GM18858 (cell line): ENCODE results near the gene MNAT1.
"Not testable (repeated sequence)": the region's sequence is repeated elsewhere in the genome, so short reads cannot be mapped to it uniquely, and the experiment has no call there.

ENCODE experiments used
- ATAC-seq: cut with Tn5 transposase; IDR thresholded peaks from one replicate; pipeline ENCODE4 v1.9.1; 2021; ENCODE audit not compliant: unreplicated experiment

MNAT1 gene

GRCh38 chr14:60736494-60736893, 1.9 kb downstream of the MNAT1 start:
- no peak for ATAC-seq

- ATAC-seq: no peak
Observed at GRCh38 chr14:60738843-60739508, 4.4 kb downstream of the MNAT1 start.

GRCh38 chr14:60744566-60744965, 10.0 kb downstream of the MNAT1 start:
- no peak for ATAC-seq

GRCh38 chr14:60753264-60754119, 18.9 kb downstream of the MNAT1 start:
- peak; percentile 97 for ATAC-seq

- no peak for ATAC-seq
Observed at GRCh38 chr14:60756847-60757246, 22.3 kb downstream of the MNAT1 start.

- ATAC-seq: no peak
Observed at GRCh38 chr14:60757567-60758002, 23.0 kb downstream of the MNAT1 start.

GRCh38 chr14:60758885-60759284, 24.3 kb downstream of the MNAT1 start:
- no peak for ATAC-seq

- no peak for ATAC-seq
Observed at GRCh38 chr14:60760209-60760608, 25.6 kb downstream of the MNAT1 start.

GRCh38 chr14:60760644-60761364, 26.2 kb downstream of the MNAT1 start:
- ATAC-seq: no peak

- ATAC-seq: no peak
Observed at GRCh38 chr14:60768602-60769001, 34.0 kb downstream of the MNAT1 start.

- no peak for ATAC-seq
Observed at GRCh38 chr14:60771117-60771516, 36.6 kb downstream of the MNAT1 start.

GRCh38 chr14:60773558-60773957, 39.0 kb downstream of the MNAT1 start:
- peak; percentile 65 for ATAC-seq

GRCh38 chr14:60775296-60775695, 40.7 kb downstream of the MNAT1 start:
- no peak for ATAC-seq

- no peak for ATAC-seq
Observed at GRCh38 chr14:60777856-60778578, 43.5 kb downstream of the MNAT1 start.

- not testable (repeated sequence) for ATAC-seq
Observed at GRCh38 chr14:60779745-60780514, 45.4 kb downstream of the MNAT1 start.

GRCh38 chr14:60780558-60780957, 46.0 kb downstream of the MNAT1 start:
- not testable (repeated sequence) for ATAC-seq

- ATAC-seq: no peak
Observed at GRCh38 chr14:60786905-60787304, 52.3 kb downstream of the MNAT1 start.

GRCh38 chr14:60789656-60790055, 55.1 kb downstream of the MNAT1 start:
- ATAC-seq: no peak

- ATAC-seq: no peak
Observed at GRCh38 chr14:60790850-60791249, 56.3 kb downstream of the MNAT1 start.

GRCh38 chr14:60796434-60796833, 61.9 kb downstream of the MNAT1 start:
- no peak for ATAC-seq
